HG03039 (cell line): ENCODE results near the gene PHF3.

Experiments
- ATAC-seq: cut with Tn5 transposase; IDR thresholded peaks from one replicate; pipeline ENCODE4 v1.9.1; 2021; ENCODE audit warnings: mild to moderate bottlenecking, moderate library complexity; ENCODE audit not compliant: unreplicated experiment

The PHF3 gene

GRCh38 chr6:63764318-63764916 is 128.8 kb downstream of the PHF3 start:
- ATAC-seq: no peak
